HG03460 (cell line): Measurements from ENCODE around the gene C11orf97.
"Not testable (repeated sequence)": the region's sequence is repeated elsewhere in the genome, so short reads cannot be mapped to it uniquely, and the experiment has no call there.

Experiments used
- ATAC-seq: cut with Tn5 transposase; IDR thresholded peaks from one replicate; pipeline ENCODE4 v1.9.1; 2021; ENCODE audit not compliant: unreplicated experiment

C11orf97 gene

GRCh38 chr11:94555752-94556329, 43.6 kb downstream of the C11orf97 start:
- not testable (repeated sequence) for ATAC-seq

- no peak for ATAC-seq
These were observed 45.2 kb downstream of the C11orf97 start for GRCh38 chr11:94557421-94557820.

GRCh38 chr11:94557992-94558391, 45.7 kb downstream of the C11orf97 start:
- no peak for ATAC-seq

- no peak for ATAC-seq
These were observed 46.2 kb downstream of the C11orf97 start for GRCh38 chr11:94558468-94558867.

DNA sequence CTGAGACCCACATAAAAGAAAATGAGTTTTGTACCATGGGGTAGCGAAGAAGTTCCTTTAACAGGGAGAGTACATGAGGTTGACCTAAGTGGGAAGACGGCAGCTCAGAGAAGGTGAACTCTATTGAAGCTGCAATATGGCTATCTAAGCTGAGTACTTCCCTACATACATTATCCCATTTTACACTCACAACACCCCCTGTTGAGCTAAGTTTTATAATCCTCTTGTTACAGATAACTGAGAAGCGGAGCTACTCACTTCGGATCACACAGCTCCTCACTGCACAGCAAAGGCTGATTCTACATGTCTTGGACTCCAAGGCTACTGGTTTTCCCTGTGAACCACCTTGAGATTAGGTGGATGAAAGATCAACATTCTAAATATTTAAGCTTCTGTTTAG, 46.7 kb downstream of the C11orf97 start:
- no peak for ATAC-seq

DNA sequence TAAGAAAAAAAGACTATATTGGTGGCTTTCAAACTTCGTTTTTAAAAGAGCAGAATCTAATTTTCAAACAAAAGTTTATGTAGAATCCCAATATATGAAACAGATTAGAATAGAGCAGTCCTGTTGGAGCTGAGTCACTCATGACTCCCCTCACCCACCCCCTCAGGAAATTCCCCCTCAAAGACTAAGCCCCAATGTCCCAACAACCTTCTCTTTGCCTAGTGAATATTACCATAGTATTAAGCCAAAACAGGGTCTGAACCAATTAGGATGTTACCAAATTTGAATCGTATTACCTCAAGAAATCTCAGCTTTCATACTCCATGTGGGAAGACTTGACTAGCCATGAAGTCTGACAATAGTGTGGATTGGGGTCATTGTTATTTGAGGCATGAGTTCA, 47.1 kb downstream of the C11orf97 start:
- no peak for ATAC-seq

GRCh38 chr11:94560834-94561233, 48.6 kb downstream of the C11orf97 start:
- no peak for ATAC-seq

DNA sequence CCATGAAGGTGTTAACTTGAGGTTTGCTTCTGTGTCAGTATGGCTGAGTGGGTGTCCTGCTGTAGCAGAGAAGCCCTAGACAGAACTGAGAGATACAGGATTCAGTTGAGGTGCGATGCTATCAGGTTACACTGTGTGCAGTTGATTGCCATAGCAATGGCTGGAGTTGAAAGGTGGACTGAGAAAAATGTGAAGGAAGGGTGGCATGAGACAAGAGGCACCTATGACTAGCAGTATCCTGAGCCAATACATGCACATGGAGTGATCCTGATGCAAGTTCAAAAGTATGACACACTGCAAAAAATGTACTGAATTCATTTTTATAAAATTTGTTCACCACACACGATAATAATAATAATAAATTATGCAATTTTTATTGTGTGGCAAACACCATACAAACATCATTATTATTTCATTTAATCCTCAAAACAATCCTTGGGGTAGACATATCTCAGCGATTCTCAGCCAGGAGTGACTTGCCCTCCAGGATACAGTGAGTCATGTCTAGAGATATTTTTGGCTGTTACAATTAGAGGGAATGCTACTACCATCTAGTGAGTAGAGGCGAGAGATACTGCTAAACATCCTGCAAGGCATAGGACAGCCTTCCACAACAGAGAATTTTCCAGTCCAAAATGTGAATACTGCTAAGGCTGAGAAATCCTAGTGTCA, 51.1 kb downstream of the C11orf97 start:
- no peak for ATAC-seq

DNA sequence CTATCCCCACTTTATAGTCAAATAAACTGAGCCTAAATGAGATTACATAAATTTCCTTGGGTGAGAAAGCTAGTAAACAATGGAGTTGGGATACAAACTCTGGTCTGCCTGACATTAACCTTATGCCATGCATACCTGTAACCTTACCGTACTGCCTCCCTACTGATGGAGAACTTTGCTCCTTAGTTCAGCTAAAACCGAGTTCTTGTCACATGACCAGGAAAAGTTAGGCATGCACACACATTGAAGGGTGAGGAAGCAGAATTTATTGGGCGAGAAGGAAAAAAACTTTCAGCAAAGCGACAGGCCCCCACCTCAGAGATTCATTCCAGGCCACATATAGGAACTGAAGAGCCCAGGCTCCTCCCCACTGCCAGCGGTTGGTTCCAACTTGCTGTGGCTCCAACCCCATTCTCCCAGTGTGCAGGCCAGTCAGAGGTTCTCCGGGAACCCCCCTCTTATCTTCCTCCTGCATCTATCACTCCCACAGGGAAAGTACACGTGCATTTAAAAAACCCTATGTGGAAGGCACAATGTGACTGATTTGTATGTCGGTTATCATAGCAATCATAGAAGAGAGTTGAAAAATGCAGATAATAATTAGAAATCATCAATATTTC, 51.7 kb downstream of the C11orf97 start:
- ATAC-seq, result no peak

DNA sequence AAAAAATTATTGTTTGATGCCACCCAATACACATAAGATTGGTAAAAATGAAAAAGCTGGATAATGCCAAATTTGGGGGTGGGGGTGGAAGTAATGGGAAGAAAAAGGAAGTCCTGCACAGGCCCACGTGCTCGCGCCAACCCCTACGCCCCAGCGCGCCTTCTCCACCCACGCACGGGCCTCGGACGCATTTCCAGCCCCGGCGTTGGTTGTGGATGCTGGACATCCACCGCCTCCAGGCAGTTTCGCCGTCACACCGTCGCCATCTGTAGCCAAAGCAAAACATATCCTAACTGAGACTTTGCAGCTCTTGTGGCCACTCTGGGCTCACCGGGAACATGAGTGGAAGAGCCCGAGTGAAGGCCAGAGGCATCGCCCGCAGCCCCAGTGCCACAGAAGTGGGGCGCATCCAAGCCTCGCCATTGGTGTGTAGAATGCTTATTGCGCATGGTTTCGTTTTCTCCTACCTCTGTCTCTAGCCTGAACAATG, 55.0 kb downstream of the C11orf97 start, which contains the start of gene PIWIL4:
Gene PIWIL4 (plus strand): TSS at position 188 of the 490 bp plus-strand sequence. CDS start 151 bp downstream, at position 339.
- no peak for ATAC-seq

GRCh38 chr11:94568200-94568599, 55.9 kb downstream of the C11orf97 start:
- no peak for ATAC-seq

GRCh38 chr11:94568717-94569116, 56.5 kb downstream of the C11orf97 start:
- ATAC-seq, result no peak

- not testable (repeated sequence) for ATAC-seq
These were observed 60.7 kb downstream of the C11orf97 start for GRCh38 chr11:94572975-94573374.

DNA sequence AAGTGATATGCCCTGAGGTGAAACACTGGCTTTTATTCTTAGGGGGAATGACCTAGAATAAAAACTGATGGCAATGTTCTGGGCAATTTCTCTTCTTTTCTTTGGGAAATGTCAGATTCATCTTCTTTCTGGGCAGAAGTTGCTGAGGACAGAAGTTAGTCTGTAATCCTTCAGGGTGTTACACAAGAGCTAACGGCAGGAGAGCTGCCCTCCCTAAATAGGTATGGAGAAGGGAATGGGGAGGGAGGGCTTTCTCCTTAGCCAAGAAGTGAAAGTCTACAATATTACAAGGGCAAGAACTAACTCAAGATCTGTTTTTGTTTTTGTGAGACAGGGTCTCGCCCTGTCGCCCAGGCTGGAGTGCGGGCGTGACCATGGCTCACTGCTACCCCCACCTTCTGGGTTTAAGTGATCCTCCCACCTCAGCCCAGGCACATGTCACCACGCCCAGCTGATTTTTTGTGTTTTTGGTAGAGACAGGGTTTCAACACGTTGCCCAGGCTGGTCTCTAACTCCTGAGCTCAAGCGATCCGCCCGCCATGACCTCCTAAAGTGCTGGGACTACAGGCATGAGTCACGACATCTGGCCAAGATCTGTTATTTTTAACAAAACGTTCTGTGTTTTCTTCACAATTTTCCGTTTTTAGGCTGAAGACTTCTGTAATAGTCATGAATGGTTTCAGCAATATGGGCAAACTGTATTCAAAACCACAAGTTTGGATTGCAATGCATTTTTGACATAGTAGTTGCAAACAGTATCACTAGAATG, 62.1 kb downstream of the C11orf97 start:
- ATAC-seq, result no peak

DNA sequence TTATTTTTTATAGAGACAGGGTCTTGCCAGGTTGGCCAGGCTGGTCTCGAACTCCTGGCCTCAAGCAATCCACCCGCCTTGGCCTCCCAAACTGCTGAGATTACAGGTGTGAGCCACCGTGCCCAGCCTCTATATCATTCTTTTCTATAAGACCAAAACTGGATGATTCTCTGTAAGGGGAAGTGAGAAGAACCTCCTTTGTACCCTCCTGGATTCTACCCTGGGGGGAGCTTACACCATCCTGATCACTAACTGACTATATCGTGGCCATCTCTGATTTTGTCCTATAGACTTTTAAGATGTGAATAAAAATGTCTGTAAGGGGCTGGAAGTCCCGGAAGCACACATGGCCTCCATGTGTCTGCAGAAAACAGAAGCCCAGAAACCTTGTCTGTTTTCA, 64.0 kb downstream of the C11orf97 start:
- no peak for ATAC-seq

GRCh38 chr11:94577841-94578240, 65.6 kb downstream of the C11orf97 start:
- no peak for ATAC-seq
